ENCODE results near the gene TMEM208. TPM values are rescaled to one million over a fixed set of nuclear protein-coding genes. Genes with fewer than 3 reads are reported as not detected.

TMEM208 gene
- total and polyA plus RNA-seq, 2 of the 13 experiments (the other 11 are each of a cell fraction or from before 2014, with no cell fraction given): 58.8 to 72.9 TPM

- TF ChIP-seq MEF2D (CRISPR knock-in tag; IDR thresholded peaks at IDR 0.05): peak; percentile 55; the same call in 1 of the 2 replicates
- no peak for TF ChIP-seq ATF3 (CRISPR knock-in tag; IDR thresholded peaks at IDR 0.05)
- peak; percentile 65; the same call in 1 of the 2 replicates for TF ChIP-seq ZNF713 (CRISPR knock-in tag; IDR thresholded peaks at IDR 0.05)
- no peak; the same call in 1 of the 2 replicates for TF ChIP-seq IRX3 (CRISPR knock-in tag; IDR thresholded peaks at IDR 0.05; ENCODE audit: borderline replicate concordance, low read depth)
- no peak for TF ChIP-seq XBP1 (CRISPR knock-in tag; IDR thresholded peaks at IDR 0.05)
- TF ChIP-seq CHD2 (IDR thresholded peaks at IDR 0.05; ENCODE audit: low read depth, low read length): no peak
- TF ChIP-seq ZNF274 (CRISPR knock-in tag; IDR thresholded peaks at IDR 0.05): no peak
- TF ChIP-seq ZNF687 (CRISPR knock-in tag; IDR thresholded peaks at IDR 0.05): no peak
- TF ChIP-seq ZSCAN21 (CRISPR knock-in tag; IDR thresholded peaks at IDR 0.05; ENCODE audit: borderline replicate concordance): no peak
- peak; percentile 22; the same call in 1 of the 2 replicates for TF ChIP-seq ZNF430 (CRISPR knock-in tag; IDR thresholded peaks at IDR 0.05)
- no peak for TF ChIP-seq NR3C1 (CRISPR knock-in tag; IDR thresholded peaks at IDR 0.05)
Observed at GRCh38 chr16:67183284-67183626, 43.7 kb upstream of the TMEM208 start (continued).

Data from HepG2 (cell line).